ENCODE results near the gene KCNIP1. TPM values are rescaled to one million over a fixed set of nuclear protein-coding genes. Genes with fewer than 3 reads are reported as not detected.

KCNIP1 gene
- polyA plus RNA-seq, 1 donor from 2014 or later: 13.8 TPM

DNA sequence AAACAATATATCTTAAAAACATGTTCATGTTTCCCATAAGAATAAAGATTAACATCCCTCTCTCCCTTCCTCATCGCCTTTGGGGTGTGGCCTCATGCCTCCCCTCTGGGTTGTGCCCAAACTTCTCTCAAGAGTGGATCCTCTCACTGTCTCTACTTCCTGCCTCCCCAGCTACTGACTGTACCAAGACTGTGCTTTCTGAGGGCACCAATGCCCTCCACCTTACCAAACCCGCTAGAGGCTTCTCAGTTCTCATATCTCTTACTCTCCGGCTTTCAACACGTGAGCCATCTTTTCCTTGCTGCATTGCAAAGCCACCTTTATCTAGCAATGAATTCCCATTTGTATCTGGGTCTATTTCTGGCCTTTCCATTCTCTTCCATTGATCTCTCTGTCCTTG lies 34.4 kb upstream of the KCNIP1 start:
- Histone ChIP-seq H2AFZ (ENCODE audit: low read depth, low read length) (no peak overlapping the region), H3K27ac (ENCODE audit: low read length) (no peak overlapping the region), H3K9ac (ENCODE audit: low read length) (no peak overlapping the region), H3K4me2 (ENCODE audit: low read length) (no peak overlapping the region), H3K4me3 (ENCODE audit: low read length) (no peak overlapping the region), H3K27me3 (ENCODE audit: insufficient read depth, low read depth, low read length) (no peaks in the 10 kb centered on the region), H3K9me3 (ENCODE audit: low read length) (no peaks in the 10 kb centered on the region), H3K36me3 (ENCODE audit: insufficient read depth, low read length) (no peaks in the 10 kb centered on the region), H4K20me1 (ENCODE audit: insufficient read depth) (no peaks in the 10 kb centered on the region), H3F3A (ENCODE audit: insufficient read depth, low read length, poor library complexity, severe bottlenecking) (no peaks in the 10 kb centered on the region), H3K9me2 (ENCODE audit: insufficient read depth, low read length) (no peaks in the 10 kb centered on the region), H3K79me2 (replicated peaks; ENCODE audit: insufficient read depth, low read length) (no peaks in the 10 kb centered on the region)
- TF ChIP-seq POLR2AphosphoS5 (IDR thresholded peaks at IDR 0.05) (no peak), EP300 (conservative IDR thresholded peaks at IDR 0.05; ENCODE audit: poor library complexity, severe bottlenecking) (no peak), MXI1 (conservative IDR thresholded peaks at IDR 0.05; ENCODE audit: poor library complexity, severe bottlenecking) (no peak), RAD21 (conservative IDR thresholded peaks at IDR 0.05) (no peak), SMC3 (conservative IDR thresholded peaks at IDR 0.05; ENCODE audit: poor library complexity) (no peak), EZH2 (IDR thresholded peaks at IDR 0.05; ENCODE audit: borderline replicate concordance, insufficient read depth, low read length, poor library complexity, severe bottlenecking) (no peak), TAF1 (IDR thresholded peaks at IDR 0.05; ENCODE audit: low read depth) (no peak)
- TF ChIP-seq, protein P1, sequence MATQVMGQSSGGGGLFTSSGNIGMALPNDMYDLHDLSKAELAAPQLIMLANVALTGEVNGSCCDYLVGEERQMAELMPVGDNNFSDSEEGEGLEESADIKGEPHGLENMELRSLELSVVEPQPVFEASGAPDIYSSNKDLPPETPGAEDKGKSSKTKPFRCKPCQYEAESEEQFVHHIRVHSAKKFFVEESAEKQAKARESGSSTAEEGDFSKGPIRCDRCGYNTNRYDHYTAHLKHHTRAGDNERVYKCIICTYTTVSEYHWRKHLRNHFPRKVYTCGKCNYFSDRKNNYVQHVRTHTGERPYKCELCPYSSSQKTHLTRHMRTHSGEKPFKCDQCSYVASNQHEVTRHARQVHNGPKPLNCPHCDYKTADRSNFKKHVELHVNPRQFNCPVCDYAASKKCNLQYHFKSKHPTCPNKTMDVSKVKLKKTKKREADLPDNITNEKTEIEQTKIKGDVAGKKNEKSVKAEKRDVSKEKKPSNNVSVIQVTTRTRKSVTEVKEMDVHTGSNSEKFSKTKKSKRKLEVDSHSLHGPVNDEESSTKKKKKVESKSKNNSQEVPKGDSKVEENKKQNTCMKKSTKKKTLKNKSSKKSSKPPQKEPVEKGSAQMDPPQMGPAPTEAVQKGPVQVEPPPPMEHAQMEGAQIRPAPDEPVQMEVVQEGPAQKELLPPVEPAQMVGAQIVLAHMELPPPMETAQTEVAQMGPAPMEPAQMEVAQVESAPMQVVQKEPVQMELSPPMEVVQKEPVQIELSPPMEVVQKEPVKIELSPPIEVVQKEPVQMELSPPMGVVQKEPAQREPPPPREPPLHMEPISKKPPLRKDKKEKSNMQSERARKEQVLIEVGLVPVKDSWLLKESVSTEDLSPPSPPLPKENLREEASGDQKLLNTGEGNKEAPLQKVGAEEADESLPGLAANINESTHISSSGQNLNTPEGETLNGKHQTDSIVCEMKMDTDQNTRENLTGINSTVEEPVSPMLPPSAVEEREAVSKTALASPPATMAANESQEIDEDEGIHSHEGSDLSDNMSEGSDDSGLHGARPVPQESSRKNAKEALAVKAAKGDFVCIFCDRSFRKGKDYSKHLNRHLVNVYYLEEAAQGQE (IDR thresholded peaks at IDR 0.05; ENCODE audit: borderline replicate concordance): no peak
- TF ChIP-seq, protein P2, sequence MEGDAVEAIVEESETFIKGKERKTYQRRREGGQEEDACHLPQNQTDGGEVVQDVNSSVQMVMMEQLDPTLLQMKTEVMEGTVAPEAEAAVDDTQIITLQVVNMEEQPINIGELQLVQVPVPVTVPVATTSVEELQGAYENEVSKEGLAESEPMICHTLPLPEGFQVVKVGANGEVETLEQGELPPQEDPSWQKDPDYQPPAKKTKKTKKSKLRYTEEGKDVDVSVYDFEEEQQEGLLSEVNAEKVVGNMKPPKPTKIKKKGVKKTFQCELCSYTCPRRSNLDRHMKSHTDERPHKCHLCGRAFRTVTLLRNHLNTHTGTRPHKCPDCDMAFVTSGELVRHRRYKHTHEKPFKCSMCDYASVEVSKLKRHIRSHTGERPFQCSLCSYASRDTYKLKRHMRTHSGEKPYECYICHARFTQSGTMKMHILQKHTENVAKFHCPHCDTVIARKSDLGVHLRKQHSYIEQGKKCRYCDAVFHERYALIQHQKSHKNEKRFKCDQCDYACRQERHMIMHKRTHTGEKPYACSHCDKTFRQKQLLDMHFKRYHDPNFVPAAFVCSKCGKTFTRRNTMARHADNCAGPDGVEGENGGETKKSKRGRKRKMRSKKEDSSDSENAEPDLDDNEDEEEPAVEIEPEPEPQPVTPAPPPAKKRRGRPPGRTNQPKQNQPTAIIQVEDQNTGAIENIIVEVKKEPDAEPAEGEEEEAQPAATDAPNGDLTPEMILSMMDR (IDR thresholded peaks at IDR 0.05; ENCODE audit: poor library complexity, severe bottlenecking): no peak

DNA sequence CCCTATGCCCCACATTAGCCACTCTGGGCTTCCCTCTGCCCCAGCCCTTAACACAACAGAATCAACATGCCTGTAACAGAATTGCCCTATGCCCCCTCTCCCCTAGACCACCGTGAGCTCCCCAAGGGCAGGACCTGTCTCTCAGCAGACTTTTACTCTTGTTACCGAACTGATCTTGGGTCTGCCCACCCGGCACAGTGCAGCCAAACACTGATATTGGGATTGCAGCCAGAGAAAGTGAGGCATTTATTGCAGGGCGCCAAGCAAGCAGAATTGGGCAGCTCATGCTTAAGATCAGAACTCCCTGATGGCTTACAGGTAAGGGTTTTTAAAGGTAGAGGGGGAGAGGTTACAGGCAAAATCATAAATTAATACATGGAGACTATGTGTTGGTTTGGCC lies 33.5 kb upstream of the KCNIP1 start:
- Histone ChIP-seq H2AFZ (ENCODE audit: low read depth, low read length) (no peak overlapping the region), H3K27me3 (ENCODE audit: insufficient read depth, low read depth, low read length) (no peaks in the 10 kb centered on the region), H3F3A (ENCODE audit: insufficient read depth, low read length, poor library complexity, severe bottlenecking) (no peaks in the 10 kb centered on the region), H3K4me2 (ENCODE audit: low read length) (no peak overlapping the region), H3K36me3 (ENCODE audit: insufficient read depth, low read length) (no peaks in the 10 kb centered on the region), H4K20me1 (ENCODE audit: insufficient read depth) (no peaks in the 10 kb centered on the region), H3K9me3 (ENCODE audit: low read length) (no peaks in the 10 kb centered on the region), H3K27ac (ENCODE audit: low read length) (no peak overlapping the region), H3K4me3 (ENCODE audit: low read length) (no peak overlapping the region), H3K79me2 (replicated peaks; ENCODE audit: insufficient read depth, low read length) (no peaks in the 10 kb centered on the region), H3K9me2 (ENCODE audit: insufficient read depth, low read length) (no peaks in the 10 kb centered on the region), H3K9ac (ENCODE audit: low read length) (no peak overlapping the region)
- no peak for TF ChIP-seq TAF1 (IDR thresholded peaks at IDR 0.05; ENCODE audit: low read depth)
- TF ChIP-seq, protein P1 (IDR thresholded peaks at IDR 0.05; ENCODE audit: borderline replicate concordance): no peak
- TF ChIP-seq, protein P2 (IDR thresholded peaks at IDR 0.05; ENCODE audit: poor library complexity, severe bottlenecking): no peak
- TF ChIP-seq RAD21 (conservative IDR thresholded peaks at IDR 0.05): no peak
- no peak for TF ChIP-seq MXI1 (conservative IDR thresholded peaks at IDR 0.05; ENCODE audit: poor library complexity, severe bottlenecking)
- TF ChIP-seq EZH2 (IDR thresholded peaks at IDR 0.05; ENCODE audit: borderline replicate concordance, insufficient read depth, low read length, poor library complexity, severe bottlenecking): no peak
- no peak for TF ChIP-seq SMC3 (conservative IDR thresholded peaks at IDR 0.05; ENCODE audit: poor library complexity)
- TF ChIP-seq POLR2AphosphoS5 (IDR thresholded peaks at IDR 0.05): no peak
- no peak for TF ChIP-seq EP300 (conservative IDR thresholded peaks at IDR 0.05; ENCODE audit: poor library complexity, severe bottlenecking)
